C4-2B (cell line): ENCODE measurements around the gene KRT10.

ENCODE experiments used
- CTCF ChIP-seq: fragments of 450-650 bp; conservative IDR thresholded peaks from 2 replicates; pipeline ENCODE4 v1.5.1; 2017; ENCODE audit warnings: mild to moderate bottlenecking
- ZFX ChIP-seq: fragments of 450-650 bp; IDR thresholded peaks from 2 replicates; pipeline ENCODE4 v1.6.1; 2017

- TF ChIP-seq CTCF = no peak
- no peak for TF ChIP-seq ZFX
Measured at GRCh38 chr17:40839194-40839593, 16.8 kb upstream of the KRT10 start.
